SU-DHL-6 (cell line): ENCODE measurements around the gene FAAP100.

Experiments used
- H2AFZ ChIP-seq: fragments of 200-600 bp; sonication (generic); 2 replicates; pipeline ENCODE4 v1.6.1; 2014; ENCODE audit warnings: low read depth, mild to moderate bottlenecking, moderate library complexity, mixed read lengths, antibody characterized with exemption, low read length; ENCODE audit not compliant: severe bottlenecking
- H3F3A ChIP-seq: fragments of 200-600 bp; shearing (Covaris generic); 2 replicates; pipeline ENCODE4 v1.6.0; 2016; ENCODE audit warnings: antibody characterized with exemption, mild to moderate bottlenecking; ENCODE audit not compliant: insufficient read depth
- H3K27ac ChIP-seq: fragments of 200-600 bp; sonication (generic); 2 replicates; pipeline ENCODE4 v1.5.1; 2016; ENCODE audit warnings: low read depth, mild to moderate bottlenecking, low read length, moderate library complexity, mixed read lengths
- H3K27me3 ChIP-seq: fragments of 200-600 bp; sonication (generic), shearing (Covaris generic); 2 replicates; pipeline ENCODE4 v1.6.0; 2014; ENCODE audit warnings: mild to moderate bottlenecking, low read length
- H3K36me3 ChIP-seq: fragments of 200-600 bp; sonication (generic); 2 replicates; pipeline ENCODE4 v1.6.1; 2014; ENCODE audit warnings: mild to moderate bottlenecking, low read length, mixed read lengths
- H3K4me2 ChIP-seq: fragments of 300-600, 200-600 bp; shearing (Covaris generic), sonication (generic); 2 replicates; pipeline ENCODE4 v1.6.0; 2014; ENCODE audit warnings: low read length, low read depth, mild to moderate bottlenecking; ENCODE audit not compliant: poor library complexity, severe bottlenecking
- H3K4me3 ChIP-seq: fragments of 200-600 bp; sonication (generic); 2 replicates; pipeline ENCODE4 v1.5.1; 2014; ENCODE audit warnings: antibody characterized with exemption, low read length, mild to moderate bottlenecking, mixed read lengths; ENCODE audit not compliant: insufficient read depth, poor library complexity, severe bottlenecking
- H3K79me2 ChIP-seq: fragments of 200-600 bp; sonication (generic); 2 replicates; pipeline ENCODE4 v1.6.1; 2014; ENCODE audit warnings: mild to moderate bottlenecking, low read length, moderate library complexity; ENCODE audit not compliant: insufficient read depth
- H3K9ac ChIP-seq: fragments of 200-600 bp; sonication (generic); 2 replicates; pipeline ENCODE4 v1.7.0; 2014; ENCODE audit warnings: mild to moderate bottlenecking, low read length
- H3K9me2 ChIP-seq: fragments of 200-600 bp; sonication (generic); replicated peaks from 2 replicates; pipeline ENCODE4 v1.6.1; 2014; ENCODE audit warnings: low read length; ENCODE audit not compliant: insufficient read depth
- H3K9me3 ChIP-seq: fragments of 200-600 bp; sonication (generic); 2 replicates; pipeline ENCODE4 v1.6.1; 2014; ENCODE audit warnings: low read length, mixed read lengths; ENCODE audit not compliant: insufficient read depth
- H4K20me1 ChIP-seq: fragments of 200-600 bp; sonication (generic); 2 replicates; pipeline ENCODE4 v1.6.1; 2014; ENCODE audit warnings: low read depth, mild to moderate bottlenecking, antibody characterized with exemption, low read length, moderate library complexity, mixed read lengths
- CTCF ChIP-seq: fragments of 200-600 bp; sonication (generic); IDR thresholded peaks from one replicate; pipeline ENCODE4 v1.5.1; 2017; ENCODE audit warnings: antibody characterized with exemption, mild to moderate bottlenecking, low read length, moderate library complexity; ENCODE audit not compliant: insufficient read depth, poor library complexity, severe bottlenecking
- EZH2phosphoT487 ChIP-seq: fragments of 200-600 bp; sonication (generic), shearing (Covaris generic); conservative IDR thresholded peaks from 2 replicates; pipeline ENCODE4 v1.6.1; 2018; ENCODE audit warnings: mild to moderate bottlenecking, antibody characterized with exemption, low read length, moderate library complexity, mixed read lengths

Gene FAAP100

GRCh38 chr17:81593105-81593871, 41.1 kb upstream of the FAAP100 start:
- H4K20me1 ChIP-seq, result no peaks in the 10 kb centered on the region
- H2AFZ ChIP-seq, result no peak overlapping the region
- H3K36me3 ChIP-seq, result no peaks in the 10 kb centered on the region
- no peaks in the 10 kb centered on the region for H3K79me2 ChIP-seq
- H3K27me3 ChIP-seq, result no peaks in the 10 kb centered on the region
- no peak overlapping the region for H3K4me3 ChIP-seq
- H3K4me2 ChIP-seq, result no peak overlapping the region
- no peak overlapping the region for H3K27ac ChIP-seq
- no peak overlapping the region for H3K9ac ChIP-seq
- no peaks in the 10 kb centered on the region for H3K9me2 ChIP-seq
- TF ChIP-seq CTCF (no peak), EZH2phosphoT487 (no peak)
- H3K9me3 ChIP-seq, result no peaks in the 10 kb centered on the region
- no peaks in the 10 kb centered on the region for H3F3A ChIP-seq

- H3K9me2 ChIP-seq, result no peaks in the 10 kb centered on the region
- H3K9ac ChIP-seq, result no peak overlapping the region
- no peaks in the 10 kb centered on the region for H3K79me2 ChIP-seq
- H3K27ac ChIP-seq, result no peak overlapping the region
- no peak overlapping the region for H3K4me2 ChIP-seq
- H3K27me3 ChIP-seq, result no peaks in the 10 kb centered on the region
- no peaks in the 10 kb centered on the region for H4K20me1 ChIP-seq
- H3F3A ChIP-seq, result no peaks in the 10 kb centered on the region
- H3K4me3 ChIP-seq, result no peak overlapping the region
- peaks cover 4% of the 10 kb centered on the region; the same call in 1 of the 2 replicates for H3K36me3 ChIP-seq
- no peaks in the 10 kb centered on the region for H3K9me3 ChIP-seq
- no peak overlapping the region for H2AFZ ChIP-seq
- no peak for TF ChIP-seq CTCF
- TF ChIP-seq EZH2phosphoT487, result no peak
These were observed 39.8 kb upstream of the FAAP100 start for GRCh38 chr17:81591971-81592370.

- Histone ChIP-seq H3K36me3 (peaks cover 4% of the 10 kb centered on the region; the same call in 1 of the 2 replicates), H4K20me1 (no peaks in the 10 kb centered on the region), H3K9me3 (no peaks in the 10 kb centered on the region), H3K4me2 (no peak overlapping the region), H3K4me3 (no peak overlapping the region), H2AFZ (no peak overlapping the region), H3K27me3 (no peaks in the 10 kb centered on the region), H3K27ac (no peak overlapping the region), H3K9me2 (no peaks in the 10 kb centered on the region), H3K9ac (no peak overlapping the region), H3K79me2 (no peaks in the 10 kb centered on the region), H3F3A (no peaks in the 10 kb centered on the region)
- TF ChIP-seq CTCF, result no peak
- TF ChIP-seq EZH2phosphoT487, result no peak
These were observed 38.0 kb upstream of the FAAP100 start for GRCh38 chr17:81590121-81590520.
